Activated CD8-positive, alpha-beta memory T cell treated with anti-CD3 and anti-CD28 coated beads for 36 hours (primary cell): ENCODE results near the gene ZNHIT1. TPM values are rescaled to one million over a fixed set of nuclear protein-coding genes. Genes with fewer than 3 reads are reported as not detected.

Source experiments
- CTCF ChIA-PET: fragments of 350-600 bp; sonication (Branson Sonifier 250); formaldehyde crosslinking; loops from one replicate; lab custom pipeline; 2021; ENCODE audit warnings: antibody characterized with exemption; lab: Charles Lee
- POLR2A ChIA-PET: fragments of 350-600 bp; sonication (Branson Sonifier 250); formaldehyde crosslinking; loops from one replicate; lab custom pipeline; 2021; ENCODE audit warnings: antibody characterized with exemption; lab: Charles Lee
- total RNA-seq, 2 experiments: library from RNA; stranded (reverse); gene quantifications; one replicate each; pipeline ENCODE4 v1.2.3, GENCODE V29; 2021

Gene ZNHIT1
- total RNA-seq, result 10 to 100 TPM; 46.7 to 52.7 TPM

GRCh38 chr7:101217388-101218235 lies at the start of gene ZNHIT1, which contains the start of gene PLOD3:
Gene ZNHIT1, plus strand, starts transcription at chr7:101218165. Its CDS starts 31 bp downstream, at chr7:101218196.
Gene PLOD3, minus strand, starts transcription at chr7:101217581. Its CDS starts 307 bp downstream, at chr7:101217274.
- ChIA-PET POLR2A (interaction anchor here (0.6 to 2.1 kb wide), 7 partner anchors 18 to 143 kb away, joined by 3 to 19 read pairs (median 4); partner anchors contain the start of genes FIS1, TRIM56 and VGF), CTCF (interaction anchor here (0.5 to 5.4 kb wide), 13 partner anchors 12 to 330 kb away, joined by 3 to 36 read pairs (median 4); partner anchors contain the start of gene FIS1)

GRCh38 chr7:101168412-101169049 lies 49.4 kb upstream of the ZNHIT1 start:
- ChIA-PET CTCF (interaction anchor here (0.7 to 1.5 kb wide), 2 partner anchors 24 to 299 kb away, joined by 6 to 8 read pairs; no protein-coding TSS in a partner anchor), POLR2A (interaction anchor here (0.6 kb wide), 1 partner anchor 13 kb away, joined by 7 read pairs; no protein-coding TSS in a partner anchor)

GRCh38 chr7:101169110-101169837 lies 48.7 kb upstream of the ZNHIT1 start:
- CTCF ChIA-PET, result interaction anchor here (1.5 kb wide), 1 partner anchor 23 kb away, joined by 8 read pairs; no protein-coding TSS in a partner anchor
- POLR2A ChIA-PET, result interaction anchor here (0.6 kb wide), 1 partner anchor 12 kb away, joined by 7 read pairs; no protein-coding TSS in a partner anchor

- POLR2A ChIA-PET, result no interaction called here
- CTCF ChIA-PET, result interaction anchor here (2.5 kb wide), 1 partner anchor 26 kb away, joined by 13 read pairs; no protein-coding TSS in a partner anchor
These were observed 48.0 kb upstream of the ZNHIT1 start for GRCh38 chr7:101169838-101170551.

- ChIA-PET CTCF (interaction anchor here (1.3 to 2.5 kb wide), 4 partner anchors 15 to 33 kb away, joined by 3 to 13 read pairs (median 4); no protein-coding TSS in a partner anchor), POLR2A (no interaction called here)
These were observed 47.1 kb upstream of the ZNHIT1 start for GRCh38 chr7:101170617-101171441.

GRCh38 chr7:101171442-101171837 lies 46.5 kb upstream of the ZNHIT1 start:
- CTCF ChIA-PET, result interaction anchor here (1.3 to 2.5 kb wide), 4 partner anchors 16 to 33 kb away, joined by 3 to 13 read pairs (median 4); no protein-coding TSS in a partner anchor
- POLR2A ChIA-PET, result no interaction called here

GRCh38 chr7:101172005-101172853 lies 45.7 kb upstream of the ZNHIT1 start:
- CTCF ChIA-PET, result interaction anchor here (1.3 to 2.5 kb wide), 4 partner anchors 17 to 34 kb away, joined by 3 to 13 read pairs (median 4); no protein-coding TSS in a partner anchor
- POLR2A ChIA-PET, result no interaction called here

GRCh38 chr7:101172854-101173751 lies 44.9 kb upstream of the ZNHIT1 start:
- CTCF ChIA-PET, result interaction anchor here (0.8 to 2.4 kb wide), 4 partner anchors 9 to 29 kb away, joined by 3 to 14 read pairs (median 6); no protein-coding TSS in a partner anchor
- POLR2A ChIA-PET, result no interaction called here

- ChIA-PET POLR2A (no interaction called here), CTCF (interaction anchor here (0.6 to 2.4 kb wide), 5 partner anchors 9 to 31 kb away, joined by 3 to 14 read pairs (median 4); no protein-coding TSS in a partner anchor)
These were observed 44.2 kb upstream of the ZNHIT1 start for GRCh38 chr7:101173752-101174244.

GRCh38 chr7:101174322-101174854 lies 43.6 kb upstream of the ZNHIT1 start:
- ChIA-PET POLR2A (no interaction called here), CTCF (interaction anchor here (0.6 to 2.4 kb wide), 6 partner anchors 10 to 32 kb away, joined by 3 to 14 read pairs (median 4); no protein-coding TSS in a partner anchor)

GRCh38 chr7:101175664-101176063 lies 42.3 kb upstream of the ZNHIT1 start:
- POLR2A ChIA-PET, result no interaction called here

GRCh38 chr7:101177644-101178043 lies 40.3 kb upstream of the ZNHIT1 start:
- CTCF ChIA-PET, result interaction anchor here (1.5 kb wide), 1 partner anchor 9 kb away, joined by 4 read pairs; no protein-coding TSS in a partner anchor
- POLR2A ChIA-PET, result no interaction called here

More at GRCh38 chr7:101175664-101176063, 42.3 kb upstream of the ZNHIT1 start:
- CTCF ChIA-PET, result no interaction called here

- POLR2A ChIA-PET, result no interaction called here
- CTCF ChIA-PET, result no interaction called here
These were observed 38.8 kb upstream of the ZNHIT1 start for GRCh38 chr7:101179117-101179516.

GRCh38 chr7:101179713-101180112 lies 38.3 kb upstream of the ZNHIT1 start:
- ChIA-PET POLR2A (no interaction called here), CTCF (no interaction called here)
